Measurements from ENCODE around the gene STX8.

DNA sequence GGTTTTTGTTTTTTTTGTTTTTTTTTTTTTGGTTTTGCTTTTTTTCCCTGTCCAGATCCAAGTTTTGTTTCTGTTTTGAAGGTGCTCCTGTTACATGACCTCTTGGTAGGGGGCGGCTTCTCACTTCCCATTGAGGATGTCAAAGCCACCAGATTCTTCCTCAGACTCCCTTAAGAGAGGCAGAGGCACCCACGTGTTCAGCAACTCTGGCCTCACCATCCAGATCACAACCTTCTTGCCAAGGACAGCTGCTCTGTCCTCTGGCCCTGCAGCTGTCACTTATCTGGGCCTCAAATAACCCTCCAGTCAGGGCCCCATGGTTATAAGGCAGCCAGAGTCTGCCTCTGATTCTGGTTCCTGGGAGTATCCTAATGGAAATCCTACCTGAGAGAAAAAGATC, 208.5 kb downstream of the STX8 start:
- TF ChIP-seq GATA2 (IDR thresholded peaks at IDR 0.05; ENCODE audit: low read depth, low read length) (no peak), GATA3 (IDR thresholded peaks at IDR 0.05; ENCODE audit: low read depth, low read length) (no peak)

All from SH-SY5Y (cell line).